ENCODE measurements around the gene PEDS1. TPM values are rescaled to one million over a fixed set of nuclear protein-coding genes. Genes with fewer than 3 reads are reported as not detected.

Gene PEDS1
- total and polyA plus RNA-seq, 2 of the 8 experiments (the other 6 are each of a cell fraction or from before 2014, with no cell fraction given), result 28.9 to 75.9 TPM

DNA sequence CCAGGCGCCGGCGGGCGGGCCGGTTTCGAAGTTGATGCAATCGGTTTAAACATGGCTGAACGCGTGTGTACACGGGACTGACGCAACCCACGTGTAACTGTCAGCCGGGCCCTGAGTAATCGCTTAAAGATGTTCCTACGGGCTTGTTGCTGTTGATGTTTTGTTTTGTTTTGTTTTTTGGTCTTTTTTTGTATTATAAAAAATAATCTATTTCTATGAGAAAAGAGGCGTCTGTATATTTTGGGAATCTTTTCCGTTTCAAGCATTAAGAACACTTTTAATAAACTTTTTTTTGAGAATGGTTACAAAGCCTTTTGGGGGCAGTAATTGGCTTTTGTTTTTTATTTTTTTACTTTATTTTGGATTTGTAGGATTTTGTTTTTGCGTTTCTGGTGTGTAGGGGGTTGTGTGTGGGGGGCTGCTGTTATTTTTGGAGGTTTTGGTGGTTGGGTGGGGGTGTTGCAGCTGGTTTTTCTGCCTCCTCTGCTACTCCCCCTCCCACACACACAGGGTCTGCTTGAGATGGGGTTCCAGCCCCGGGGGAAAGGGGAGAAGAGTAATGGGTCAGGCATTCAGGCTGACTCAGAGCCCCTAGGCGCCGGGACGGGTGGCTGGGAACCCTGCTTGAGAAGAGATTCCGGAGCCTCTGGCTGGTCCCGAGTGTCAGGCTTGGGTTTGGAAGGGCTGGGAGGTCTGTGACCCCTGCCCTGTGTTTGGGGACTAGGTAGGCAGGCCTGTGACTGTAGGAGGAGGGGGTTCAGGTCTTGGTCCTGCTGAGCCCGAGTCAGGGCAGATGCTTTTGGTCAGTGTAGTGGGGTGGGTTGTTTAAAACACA, 39.1 kb upstream of the PEDS1 start:
- Histone ChIP-seq H2AK5ac (ENCODE audit: low read depth, low read length) (no peak overlapping the region), H3K23ac (ENCODE audit: insufficient read length) (no peak overlapping the region), H2AFZ (ENCODE audit: low read length) (no peak overlapping the region), H3K56ac (replicated peaks; ENCODE audit: insufficient read length, low read depth, low read length) (no peak overlapping the region), H3K27ac (ENCODE audit: low read depth, low read length) (no peak overlapping the region), H3K27me3 (replicated peaks in 1 of 4; ENCODE audit: control insufficient read depth in 3 of 4, extremely low read depth in 1 of 4, insufficient read depth in 3 of 4, low read length in 3 of 4) (no peaks in the 10 kb centered on the region), H3K18ac (ENCODE audit: extremely low read depth, low read length) (peak overlapping the region; percentile 38; the same call in 1 of the 2 replicates), H3K36me3 (ENCODE audit: control insufficient read depth in 2 of 4, insufficient read depth in 4 of 4, low read length in 3 of 4) (no peaks in the 10 kb centered on the region; a peak in 1 of 8 replicates), H3K79me1 (ENCODE audit: low read depth, low read length) (peaks cover 4% of the 10 kb centered on the region), H3K14ac (ENCODE audit: insufficient read length) (no peak overlapping the region), H2BK15ac (ENCODE audit: low read length) (no peak overlapping the region), H4K20me1 (replicated peaks in 1 of 2; ENCODE audit: control insufficient read depth in 1 of 2, insufficient read depth in 2 of 2, low read length in 2 of 2) (peaks cover 2 to 4% of the 10 kb centered on the region in 2 experiments), H3K4ac (replicated peaks; ENCODE audit: insufficient read length, low read depth, low read length) (no peak overlapping the region), H4K5ac (ENCODE audit: insufficient read length, low read depth, low read length) (no peak overlapping the region), H2BK20ac (ENCODE audit: low read length) (no peak overlapping the region), H2BK12ac (ENCODE audit: low read depth, low read length) (peak overlapping the region; percentile 89), H3K4me1 (replicated peaks in 1 of 4; ENCODE audit: control insufficient read depth in 3 of 4, insufficient read depth in 4 of 4, low read length in 3 of 4) (peaks cover 0 to 28% (median 22%) of the 10 kb centered on the region in 4 experiments; a peak in 6 of 7 replicates), H3K9me3 (ENCODE audit: insufficient read depth in 2 of 2, low read depth in 1 of 2, low read length in 1 of 2) (no peaks in the 10 kb centered on the region), H3K79me2 (ENCODE audit: control insufficient read depth in 1 of 2, insufficient read depth in 2 of 2, low read length in 2 of 2) (peaks cover 0 to 20% of the 10 kb centered on the region in 2 experiments; a peak in 2 of 4 replicates), H4K91ac (replicated peaks; ENCODE audit: insufficient read length, low read length) (peak overlapping the region; percentile 26), H2BK120ac (replicated peaks; ENCODE audit: low read depth, low read length) (no peak overlapping the region), H3K23me2 (ENCODE audit: low read depth, low read length) (peaks cover 5% of the 10 kb centered on the region; the same call in 1 of the 2 replicates), H3K9ac (replicated peaks in 1 of 4; ENCODE audit: extremely low read depth in 1 of 4, low read depth in 3 of 4, low read length in 3 of 4) (peak overlapping the region in 2 of 4 experiments; percentile 80 to 86; a peak in 3 of 7 replicates), H4K8ac (ENCODE audit: extremely low read depth, insufficient read depth, low read length) (peak overlapping the region; percentile 62; the same call in 1 of the 2 replicates), H3K4me3 (ENCODE audit: extremely low read depth in 1 of 4, insufficient read depth in 2 of 4, low read depth in 3 of 4, low read length in 4 of 4) (peak overlapping the region; percentile 78 to 95 (median 82)), H3K4me2 (ENCODE audit: insufficient read depth in 1 of 2, low read depth in 2 of 2, low read length in 2 of 2) (peak overlapping the region; percentile 68 to 96), H2BK5ac (ENCODE audit: low read depth, low read length) (peak overlapping the region; percentile 55)
- DNase-seq (ENCODE audit: low read depth in 1 of 2, low spot score in 2 of 2), result peak in 1 of 2 experiments; percentile 67
- ChIA-PET POLR2A (ENCODE audit: partially characterized antibody) (interaction anchor here (0.6 to 4.2 kb wide), 21 partner anchors 8 to 443 kb away, joined by 3 to 25 read pairs (median 4); partner anchors contain the start of gene PEDS1), CTCF (ENCODE audit: partially characterized antibody) (interaction anchor here (0.7 to 8.8 kb wide), 6 partner anchors 23 to 271 kb away, joined by 3 to 115 read pairs (median 4); no protein-coding TSS in a partner anchor)
- WGBS, 2 experiments (ENCODE audit: extremely low coverage in 1 of 2, insufficient coverage in 1 of 2, insufficient read length in 1 of 2, insufficient replicate concordance in 2 of 2, low coverage in 1 of 2, low lambda C conversion rate in 2 of 2, missing lambda C conversion rate in 1 of 2), result 5% methylated on average over 25 of the region's 25 CpGs; no CpG with 5 or more reads in 1 of the 2 experiments
- no peak for FAIRE-seq
- TF ChIP-seq CBX8 (IDR thresholded peaks at IDR 0.05; ENCODE audit: borderline replicate concordance, low read depth, low read length) (no peak), ATF2 (IDR thresholded peaks at IDR 0.05; ENCODE audit: low read length) (no peak), KDM4A (IDR thresholded peaks at IDR 0.05; ENCODE audit: low read depth, low read length, severe bottlenecking) (no peak), CHD1 (IDR thresholded peaks at IDR 0.05; ENCODE audit: low read depth, low read length) (no peak), BACH1 (IDR thresholded peaks at IDR 0.05; ENCODE audit: low read length) (no peak), TCF12 (IDR thresholded peaks at IDR 0.05; ENCODE audit: low read depth, low read length) (no peak), HDAC2 (IDR thresholded peaks at IDR 0.05; ENCODE audit: borderline replicate concordance in 1 of 2, low read depth in 2 of 2, low read length in 2 of 2) (peak in 1 of 2 experiments; percentile 62; a peak in 2 of 4 replicates), SP2 (IDR thresholded peaks at IDR 0.05; ENCODE audit: low read length) (no peak)
